NCI-H146 treated with DMSO at 0.1 percent for 48 hours (cell line): ENCODE data around the gene TLE6.
A peak's percentile ranks its signal among the peaks of the same experiment; 100 is the strongest.
"Not testable (repeated sequence)": the region's sequence is repeated elsewhere in the genome, so short reads cannot be mapped to it uniquely, and the experiment has no call there.

Source experiments
- DNase-seq: peaks from one replicate; lab custom pipeline; 2025; ENCODE audit not compliant: unreplicated experiment; lab: John Stamatoyannopoulos, UW

The TLE6 gene

GRCh38 chr19:2973229-2973628, 4.1 kb upstream of the TLE6 start:
- DNase-seq, result no peak

GRCh38 chr19:2974342-2975041, 2.9 kb upstream of the TLE6 start:
- DNase-seq, result no peak

- DNase-seq, result no peak
Measured at GRCh38 chr19:2976609-2977000, 759 bp upstream of the TLE6 start.

GRCh38 chr19:2977746-2978138, 378 bp downstream of the TLE6 start:
- DNase-seq, result no peak

- no peak for DNase-seq
Measured at GRCh38 chr19:2978166-2978767, 903 bp downstream of the TLE6 start.

- DNase-seq, result no peak
Measured at GRCh38 chr19:2978772-2979171, 1.4 kb downstream of the TLE6 start.

- no peak for DNase-seq
Measured at GRCh38 chr19:2981898-2982297, 4.5 kb downstream of the TLE6 start.

- DNase-seq, result no peak
Measured at GRCh38 chr19:2982561-2982960, 5.2 kb downstream of the TLE6 start.

GRCh38 chr19:2982983-2983350, 5.6 kb downstream of the TLE6 start:
- DNase-seq, result no peak

- DNase-seq, result peak; percentile 70
Measured at GRCh38 chr19:2983351-2984214, 6.2 kb downstream of the TLE6 start.

- DNase-seq, result no peak
Measured at GRCh38 chr19:2984215-2984528, 6.8 kb downstream of the TLE6 start.

- DNase-seq, result peak; percentile 20
Measured at GRCh38 chr19:2986951-2987524, 9.7 kb downstream of the TLE6 start.

GRCh38 chr19:2987797-2988196, 10.4 kb downstream of the TLE6 start:
- no peak for DNase-seq

GRCh38 chr19:2988568-2988967, 11.2 kb downstream of the TLE6 start:
- DNase-seq, result no peak

- no peak for DNase-seq
Measured at GRCh38 chr19:2989236-2989946, 12.0 kb downstream of the TLE6 start.

GRCh38 chr19:2992333-2992732, 15.0 kb downstream of the TLE6 start:
- not testable (repeated sequence) for DNase-seq

- no peak for DNase-seq
Measured at GRCh38 chr19:2992958-2993357, 15.6 kb downstream of the TLE6 start.

- no peak for DNase-seq
Measured at GRCh38 chr19:2993579-2993978, 16.2 kb downstream of the TLE6 start.

GRCh38 chr19:2994588-2995131, 17.3 kb downstream of the TLE6 start:
- no peak for DNase-seq

- no peak for DNase-seq
Measured at GRCh38 chr19:2997720-2998119, 20.4 kb downstream of the TLE6 start.

- DNase-seq, result no peak
Measured at GRCh38 chr19:2998642-2999041, 21.3 kb downstream of the TLE6 start.
